ENCODE measurements around the gene RPL37.
"Not testable (repeated sequence)": the region's sequence is repeated elsewhere in the genome, so short reads cannot be mapped to it uniquely, and the experiment has no call there.

Gene RPL37

DNA sequence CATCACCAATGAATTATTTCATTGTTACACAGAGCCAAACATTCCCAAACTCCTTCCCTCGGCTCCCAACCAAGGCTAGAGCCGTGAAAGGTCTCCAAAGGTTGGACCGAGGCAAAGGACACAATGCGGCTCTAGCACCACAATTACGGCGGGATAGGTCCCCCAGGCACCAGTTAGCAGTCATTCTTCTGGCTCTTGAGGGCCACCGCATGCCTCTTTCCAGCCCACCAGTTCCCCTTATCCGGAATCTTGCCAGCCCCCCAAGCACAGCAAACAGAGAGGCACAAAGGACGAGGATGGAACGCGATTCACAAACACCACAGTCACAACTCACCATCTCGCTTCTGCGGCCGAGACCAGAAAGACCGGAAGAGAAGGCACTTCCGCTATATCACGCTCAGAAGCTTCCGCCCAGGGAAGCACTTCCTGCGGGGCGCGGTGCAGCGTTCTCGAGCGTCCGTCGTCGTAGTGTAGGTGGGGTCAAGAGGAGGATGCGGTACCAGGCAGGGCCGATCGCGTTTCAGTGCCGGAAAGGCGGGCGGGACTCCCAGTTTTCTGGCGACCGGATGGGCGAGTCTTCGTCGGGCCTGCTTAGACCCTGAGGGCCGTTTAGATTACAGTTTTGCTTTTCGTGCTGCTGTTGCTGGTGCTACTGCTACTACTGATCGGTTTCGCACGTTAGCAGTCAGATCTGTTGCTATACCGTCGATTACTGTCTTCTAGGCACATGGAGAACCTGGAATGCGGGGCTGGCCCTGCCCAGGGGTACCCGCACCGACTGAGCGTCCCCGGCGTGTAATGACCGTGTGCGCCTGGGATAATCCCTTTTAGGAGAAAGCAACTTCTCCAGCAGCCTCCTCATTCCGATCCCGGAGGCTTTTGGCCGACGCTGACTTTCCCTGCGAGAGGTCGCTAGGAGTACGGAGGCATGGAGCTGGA is at the start of gene RPL37:
RPL37 (minus strand) TSS at position 374 of the 939 bp plus-strand sequence; CDS start at position 337, 37 bp downstream.
- DNase-seq (ENCODE audit: low spot score), result peak; percentile 93

GRCh38 chr5:40883051-40883450 is 48.0 kb upstream of the RPL37 start:
- not testable (repeated sequence) for DNase-seq (ENCODE audit: low spot score)

GRCh38 chr5:40882291-40882690 is 47.3 kb upstream of the RPL37 start:
- DNase-seq (ENCODE audit: low spot score), result no peak

GRCh38 chr5:40879163-40879942 is 44.3 kb upstream of the RPL37 start:
- DNase-seq (ENCODE audit: low spot score), result peak; percentile 26

DNA sequence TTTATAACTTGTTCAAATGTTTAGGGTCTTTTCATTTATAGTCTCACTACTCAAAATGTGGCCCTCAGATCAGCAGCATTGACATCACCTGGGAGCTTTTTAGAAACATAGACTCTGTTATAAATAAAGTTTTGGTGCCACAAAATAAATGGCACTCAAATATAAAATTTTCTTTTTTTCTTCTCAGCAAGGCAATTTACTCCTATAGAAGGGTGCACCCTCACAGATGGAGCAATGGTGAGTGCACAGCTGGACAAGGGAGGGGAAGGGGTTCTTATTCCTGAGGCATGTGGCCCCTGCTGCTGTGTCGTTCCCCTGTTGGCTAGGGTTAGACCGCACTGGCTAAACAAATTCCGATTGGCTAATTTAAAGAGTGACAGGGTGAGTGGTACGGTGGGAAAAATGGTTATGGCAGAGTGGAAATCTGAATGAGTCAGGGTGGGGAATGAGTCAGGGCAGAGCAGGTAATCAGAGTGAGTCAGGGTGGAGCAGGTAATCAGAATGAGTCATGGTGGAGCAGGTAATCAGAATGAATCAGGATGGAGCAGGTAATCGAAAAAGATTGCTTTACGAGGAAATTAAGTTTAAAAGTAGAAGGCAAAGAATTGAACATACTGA is 42.5 kb upstream of the RPL37 start:
- DNase-seq (ENCODE audit: low spot score), result no peak

DNA sequence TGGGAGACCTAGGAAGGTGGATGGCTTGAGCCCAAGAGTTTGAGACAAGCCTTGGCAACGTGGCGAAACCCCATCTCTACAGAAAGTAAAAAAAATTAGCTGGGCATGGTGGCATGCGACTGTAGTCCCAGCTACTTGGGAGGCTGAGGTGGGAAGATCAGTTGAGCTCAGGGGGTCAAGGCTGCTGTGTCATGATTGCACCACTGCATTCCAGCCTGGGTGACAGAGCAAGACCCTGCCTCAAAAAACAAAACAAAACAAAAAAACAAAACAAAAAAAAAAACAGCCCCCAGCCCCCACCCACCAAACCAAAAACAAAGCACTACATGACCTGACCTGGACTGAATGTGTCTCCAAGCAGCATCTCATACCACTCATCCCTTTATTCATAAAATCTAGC is 40.9 kb upstream of the RPL37 start:
- no peak for DNase-seq (ENCODE audit: low spot score)

DNA sequence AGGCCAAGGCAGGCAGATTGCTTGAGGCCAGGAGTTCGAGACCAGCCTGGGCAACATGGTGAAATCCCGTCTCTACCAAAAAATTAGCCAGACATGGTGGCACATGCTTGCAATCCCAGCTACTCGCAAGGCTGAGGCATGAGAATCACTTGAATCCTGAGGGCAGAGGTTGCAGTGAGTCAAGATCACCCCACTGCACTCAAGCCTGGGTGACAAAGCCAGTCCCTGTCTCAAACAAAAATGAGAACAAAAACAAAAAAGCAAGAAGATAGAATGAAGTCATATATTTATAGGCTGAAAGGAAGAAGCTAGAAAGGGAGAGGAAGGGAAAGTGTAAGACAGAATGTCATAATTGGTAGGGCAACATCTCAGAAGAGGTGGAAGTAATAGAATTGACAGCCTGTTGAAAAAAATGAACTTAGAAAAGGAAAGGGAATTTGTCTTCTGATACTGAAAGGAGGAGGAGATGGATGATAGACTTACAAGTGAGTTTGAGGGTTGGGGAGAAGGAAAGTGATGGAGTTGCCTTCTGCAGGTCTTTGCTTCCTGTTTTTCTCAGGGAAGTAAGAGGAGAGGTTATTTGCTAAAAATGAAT is 38.4 kb upstream of the RPL37 start:
- no peak for DNase-seq (ENCODE audit: low spot score)

GRCh38 chr5:40872253-40872652 is 37.2 kb upstream of the RPL37 start:
- not testable (repeated sequence) for DNase-seq (ENCODE audit: low spot score)

DNA sequence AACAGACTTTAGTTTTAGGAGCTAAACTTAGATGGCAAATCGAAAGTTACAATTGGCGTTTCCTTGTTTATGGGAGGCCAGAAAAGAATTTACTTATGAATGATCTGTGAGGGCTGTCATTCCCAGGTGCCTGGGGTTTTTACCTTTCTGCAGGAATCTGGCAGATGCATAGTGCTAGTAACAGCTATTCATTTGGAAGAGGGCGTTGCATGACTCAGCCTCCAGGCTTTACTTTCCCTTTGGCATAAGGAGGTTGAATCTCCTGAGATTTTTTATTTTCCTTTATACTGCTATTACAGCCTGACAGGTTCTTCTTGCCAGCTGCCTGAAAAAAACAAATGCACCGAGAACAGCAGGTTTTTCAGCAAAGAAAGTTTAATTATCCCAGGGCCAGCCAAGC is 36.2 kb upstream of the RPL37 start:
- DNase-seq (ENCODE audit: low spot score), result no peak

- DNase-seq (ENCODE audit: low spot score), result no peak
Measured at GRCh38 chr5:40869384-40869783, 34.4 kb upstream of the RPL37 start.

DNA sequence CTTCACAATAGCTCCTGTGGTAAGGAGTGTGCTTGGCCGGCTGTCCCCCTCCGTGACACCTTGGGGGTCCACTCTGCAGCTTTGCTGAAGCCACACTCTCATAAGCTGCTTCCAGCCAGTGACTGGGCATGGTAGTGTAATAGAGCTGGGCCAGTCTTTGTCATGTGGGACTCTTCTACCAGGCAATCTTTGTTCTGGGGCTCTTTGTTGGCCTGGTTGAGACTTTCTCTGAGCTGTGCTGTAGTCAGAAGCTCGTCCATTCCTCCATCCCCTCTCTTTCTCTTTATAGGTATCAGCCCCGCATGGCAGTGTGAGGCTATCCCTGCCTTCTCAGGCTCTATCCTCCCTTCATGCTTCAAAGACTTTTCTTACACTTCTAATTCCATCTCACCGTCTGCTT is 31.8 kb upstream of the RPL37 start:
- no peak for DNase-seq (ENCODE audit: low spot score)

DNA sequence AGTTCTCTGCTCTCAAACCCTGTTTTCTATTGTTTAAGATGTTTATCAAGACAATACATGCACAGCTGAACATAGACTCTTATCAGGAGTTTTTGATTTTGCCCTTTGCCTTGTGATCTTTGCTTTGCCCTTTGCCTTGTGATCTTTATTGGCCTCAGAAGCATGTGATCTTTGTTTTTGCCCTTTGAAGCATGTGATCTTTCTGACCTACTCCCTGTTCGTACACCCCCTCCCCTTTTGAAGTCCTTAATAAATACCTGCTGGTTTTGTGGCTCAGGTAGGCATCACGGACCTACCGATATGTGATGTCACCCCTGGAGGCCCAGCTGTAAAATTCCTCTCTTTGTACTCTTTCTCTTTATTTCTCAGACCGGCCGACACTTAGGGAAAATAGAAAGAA is 30.0 kb upstream of the RPL37 start:
- not testable (repeated sequence) for DNase-seq (ENCODE audit: low spot score)

GRCh38 chr5:40860711-40861110 is 25.7 kb upstream of the RPL37 start:
- DNase-seq (ENCODE audit: low spot score), result no peak

DNA sequence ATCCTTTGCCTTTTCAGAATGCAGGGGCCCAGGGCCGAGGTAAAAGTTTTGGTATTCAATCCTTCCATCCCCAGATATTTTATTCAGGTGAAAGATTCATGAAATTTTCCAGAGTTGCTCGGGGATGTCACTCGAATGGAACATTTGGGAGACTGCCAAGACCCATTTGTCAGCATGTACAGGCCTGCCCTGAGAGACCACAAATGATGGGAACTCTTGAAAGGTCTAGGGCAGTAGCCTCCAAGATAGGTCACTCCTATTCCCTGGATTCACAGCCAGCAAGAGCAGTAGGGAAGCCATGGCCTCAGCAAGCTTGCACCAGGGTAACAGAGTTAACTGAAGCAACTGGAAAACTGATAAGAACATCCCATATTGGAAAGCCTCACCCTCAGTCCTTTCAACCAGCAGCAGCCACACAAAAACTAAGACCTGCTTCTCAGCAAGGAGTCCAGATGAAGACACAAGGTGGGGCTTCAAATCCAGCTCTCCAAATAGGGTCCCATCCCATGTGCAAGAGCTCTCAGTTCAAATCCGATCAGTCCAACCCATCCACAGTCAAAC is 18.7 kb upstream of the RPL37 start:
- DNase-seq (ENCODE audit: low spot score), result no peak

GRCh38 chr5:40847525-40847924 is 12.5 kb upstream of the RPL37 start:
- no peak for DNase-seq (ENCODE audit: low spot score)

GRCh38 chr5:40846371-40846770 is 11.3 kb upstream of the RPL37 start:
- no peak for DNase-seq (ENCODE audit: low spot score)

GRCh38 chr5:40844565-40844964 is 9.5 kb upstream of the RPL37 start:
- DNase-seq (ENCODE audit: low spot score), result no peak

GRCh38 chr5:40842351-40842750 is 7.3 kb upstream of the RPL37 start:
- DNase-seq (ENCODE audit: low spot score), result peak; percentile 46

GRCh38 chr5:40841068-40841805 is 6.2 kb upstream of the RPL37 start, which contains the start of gene CARD6:
Gene CARD6 (plus strand): TSS chr5:40841367. CDS start chr5:40841383, 16 bp downstream.
- DNase-seq (ENCODE audit: low spot score), result no peak

- DNase-seq (ENCODE audit: low spot score), result no peak
Measured at GRCh38 chr5:40838086-40838485, 3.1 kb upstream of the RPL37 start.

DNA sequence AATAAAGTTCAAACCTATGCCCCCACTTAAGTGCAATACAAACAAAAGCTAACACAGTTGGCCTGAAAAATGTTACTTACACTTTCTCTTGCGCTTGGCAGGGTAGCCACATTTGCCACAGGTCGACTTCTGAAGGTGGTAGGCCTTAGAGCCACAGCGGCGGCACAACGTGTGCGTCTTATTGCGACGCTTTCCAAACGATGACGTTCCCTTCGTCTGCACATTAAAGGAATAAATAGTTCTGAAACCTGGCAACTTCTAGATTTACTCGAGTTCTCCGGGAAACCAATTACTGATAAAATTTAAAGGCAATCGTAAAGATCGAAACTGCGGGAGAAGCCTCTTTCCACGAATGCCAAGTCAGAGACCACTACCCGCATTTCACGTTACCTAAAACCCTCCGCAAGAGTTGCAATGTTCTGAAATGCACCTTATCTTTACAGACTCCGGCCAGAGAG is 602 bp downstream of the RPL37 start:
- no peak for DNase-seq (ENCODE audit: low spot score)
